ENCODE data around the gene TLR9. TPM values are rescaled to one million over a fixed set of nuclear protein-coding genes. Genes with fewer than 3 reads are reported as not detected.

TLR9 gene
- total and polyA plus RNA-seq, 11 donors = 0.04 to 0.65 (median 0.22) TPM; not detected in 1

DNA sequence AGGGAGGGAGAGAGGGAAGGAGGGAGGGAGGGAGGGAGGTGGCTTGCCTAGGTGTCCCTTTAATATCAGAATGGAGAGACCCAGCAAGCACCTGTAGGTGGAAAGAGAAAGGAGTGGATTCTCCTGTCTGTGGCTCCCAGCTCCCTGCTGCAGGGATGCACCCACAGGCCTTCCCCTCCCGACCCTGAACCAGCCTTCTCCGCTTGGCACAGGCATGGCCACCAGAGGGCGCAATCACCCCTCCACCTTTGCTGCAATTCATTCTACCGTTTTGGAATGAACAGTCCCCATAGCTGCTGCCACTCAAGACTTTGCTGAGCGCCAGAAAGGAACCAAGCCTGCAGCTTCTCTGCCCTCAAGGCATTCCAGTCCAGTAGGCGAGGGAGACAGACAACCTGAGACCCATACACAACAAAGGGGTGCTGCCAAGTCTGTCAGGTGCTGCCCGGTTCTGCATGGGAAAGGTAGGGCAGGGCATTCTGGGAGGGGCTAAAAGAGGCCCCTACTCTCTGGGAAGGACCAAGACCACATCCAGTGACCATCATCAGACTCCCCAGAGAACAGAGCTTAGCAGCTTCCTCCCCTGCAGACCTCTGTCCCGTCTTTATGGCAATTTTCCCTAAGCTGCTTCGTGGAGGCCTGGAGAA, 4.9 kb downstream of the TLR9 start:
- peak; percentile 78 to 92 (median 86) for DNase-seq
- peak in 3 of 4 donors; percentile 60 to 68 (median 63) for ATAC-seq
- Histone ChIP-seq H3K27me3 (no peaks in the 10 kb centered on the region), H3K9me3 (no peaks in the 10 kb centered on the region), H3K36me3 (peaks cover 0 to 6% (median 4%) of the 10 kb centered on the region in 9 donors), H3K4me3 (no peak overlapping the region), H3K27ac (no peak overlapping the region), H3K4me1 (peaks cover 5 to 64% (median 40%) of the 10 kb centered on the region in 12 donors)
- 33 to 37% (median 34%) methylated on average over 7 to 9 of the region's 9 CpGs for WGBS, 4 donors
- TF ChIP-seq, protein P1, sequence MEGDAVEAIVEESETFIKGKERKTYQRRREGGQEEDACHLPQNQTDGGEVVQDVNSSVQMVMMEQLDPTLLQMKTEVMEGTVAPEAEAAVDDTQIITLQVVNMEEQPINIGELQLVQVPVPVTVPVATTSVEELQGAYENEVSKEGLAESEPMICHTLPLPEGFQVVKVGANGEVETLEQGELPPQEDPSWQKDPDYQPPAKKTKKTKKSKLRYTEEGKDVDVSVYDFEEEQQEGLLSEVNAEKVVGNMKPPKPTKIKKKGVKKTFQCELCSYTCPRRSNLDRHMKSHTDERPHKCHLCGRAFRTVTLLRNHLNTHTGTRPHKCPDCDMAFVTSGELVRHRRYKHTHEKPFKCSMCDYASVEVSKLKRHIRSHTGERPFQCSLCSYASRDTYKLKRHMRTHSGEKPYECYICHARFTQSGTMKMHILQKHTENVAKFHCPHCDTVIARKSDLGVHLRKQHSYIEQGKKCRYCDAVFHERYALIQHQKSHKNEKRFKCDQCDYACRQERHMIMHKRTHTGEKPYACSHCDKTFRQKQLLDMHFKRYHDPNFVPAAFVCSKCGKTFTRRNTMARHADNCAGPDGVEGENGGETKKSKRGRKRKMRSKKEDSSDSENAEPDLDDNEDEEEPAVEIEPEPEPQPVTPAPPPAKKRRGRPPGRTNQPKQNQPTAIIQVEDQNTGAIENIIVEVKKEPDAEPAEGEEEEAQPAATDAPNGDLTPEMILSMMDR (IDR thresholded peaks at IDR 0.05) = peak; percentile 85 to 93 (median 90)
- TF ChIP-seq POLR2A (IDR thresholded peaks at IDR 0.05) = no peak
- intact Hi-C loops (cut with DNase I) = loop anchor here in 8 of 10 donors (1.0 to 5.0 kb wide), 4 partner anchors 117 to 122 kb away; no protein-coding TSS in a partner anchor

DNA sequence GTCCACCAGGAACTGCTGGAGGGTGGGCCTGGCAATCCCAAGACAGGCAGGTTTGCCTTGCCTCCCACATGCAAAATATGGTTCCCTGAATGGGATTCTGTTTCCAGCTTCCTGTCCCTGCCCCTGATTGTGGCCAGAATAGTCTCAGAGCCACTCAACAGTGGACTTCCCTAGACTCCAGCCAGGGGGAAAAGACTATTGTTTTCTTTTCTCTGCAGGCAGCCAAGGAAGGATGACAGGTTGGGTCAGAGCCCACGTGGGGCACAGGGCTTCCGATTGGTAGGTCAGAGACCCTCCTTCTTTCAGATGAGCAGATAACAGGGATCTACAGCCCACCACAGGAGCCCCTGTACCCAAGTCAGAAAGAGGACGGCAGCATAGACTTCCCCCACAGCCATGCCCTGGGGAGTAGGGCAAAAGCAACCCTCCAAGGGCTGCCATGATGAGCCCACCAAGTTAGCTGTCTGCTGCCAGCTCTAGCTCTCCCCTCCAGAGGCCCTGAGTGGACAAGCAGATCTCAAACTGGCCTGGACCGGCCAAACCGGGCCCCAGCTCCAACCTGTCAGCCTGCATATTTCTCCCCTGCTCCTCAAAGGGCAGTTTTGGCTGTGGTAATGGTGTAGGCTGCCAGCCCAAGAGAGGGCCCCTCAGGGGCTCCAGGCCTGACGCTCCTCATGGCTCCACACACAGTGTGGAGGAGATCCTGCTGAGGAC, 6.4 kb downstream of the TLR9 start:
- TF ChIP-seq POLR2A (IDR thresholded peaks at IDR 0.05) = peak in 1 of 2 donors; percentile 14
- TF ChIP-seq, protein P1 (IDR thresholded peaks at IDR 0.05) = peak in 3 of 12 donors; percentile 16 to 25 (median 25)
- peak in 2 of 5 donors; percentile 11 to 36 for DNase-seq
- ATAC-seq = peak; percentile 14 to 51 (median 26)
- Histone ChIP-seq H3K4me3 (peak overlapping the region in 6 of 12 donors; percentile 15 to 40 (median 28)), H3K4me1 (peaks cover 5 to 64% (median 40%) of the 10 kb centered on the region in 12 donors), H3K27ac (peak overlapping the region; percentile 59 to 92 (median 81)), H3K27me3 (no peaks in the 10 kb centered on the region), H3K36me3 (peaks cover 0 to 20% (median 18%) of the 10 kb centered on the region in 9 donors), H3K9me3 (no peaks in the 10 kb centered on the region)
- 49 to 64% (median 53%) methylated on average over 5 to 6 of the region's 6 CpGs for WGBS, 4 donors
- intact Hi-C loops (cut with DNase I) = loop anchor here in 2 of 10 donors (1.0 to 5.0 kb wide), 3 partner anchors 37 to 217 kb away; partner anchors contain the start of gene POC1A (in 2 of the 2)

DNA sequence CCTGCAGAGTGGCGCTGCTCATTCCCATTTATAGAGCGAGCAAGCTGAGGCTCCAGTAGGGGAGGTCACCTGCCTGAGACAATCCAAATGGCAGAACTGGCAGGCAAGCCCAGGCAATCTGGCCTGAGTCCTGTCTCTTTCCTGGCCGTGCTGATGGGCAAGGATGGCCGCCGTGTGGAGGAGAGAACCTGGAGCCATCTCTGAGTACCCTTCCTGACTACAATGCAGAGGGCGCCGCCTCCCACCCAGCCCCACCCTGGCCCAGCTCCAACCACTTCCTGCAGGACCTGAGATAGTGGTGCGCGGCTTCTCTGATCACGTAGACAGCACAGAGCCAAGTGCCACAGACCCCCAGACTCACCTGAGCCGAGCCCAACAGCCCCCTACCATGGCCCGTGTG, 7.0 kb downstream of the TLR9 start:
- Histone ChIP-seq H3K4me1 (peaks cover 5 to 64% (median 40%) of the 10 kb centered on the region in 12 donors), H3K27me3 (no peaks in the 10 kb centered on the region), H3K9me3 (no peaks in the 10 kb centered on the region), H3K36me3 (peaks cover 0 to 26% (median 24%) of the 10 kb centered on the region in 9 donors), H3K27ac (peak overlapping the region; percentile 59 to 92 (median 81)), H3K4me3 (peak overlapping the region in 9 of 12 donors; percentile 14 to 40 (median 25))
- WGBS, 4 donors = 52 to 66% (median 59%) methylated on average over 10 to 12 of the region's 12 CpGs
- TF ChIP-seq, protein P1 (IDR thresholded peaks at IDR 0.05) = no peak
- TF ChIP-seq POLR2A (IDR thresholded peaks at IDR 0.05) = no peak
- no peak for DNase-seq
- peak in 1 of 4 donors; percentile 15 for ATAC-seq
- intact Hi-C loops (cut with DNase I) = loop anchor here in 2 of 10 donors (5.0 kb wide), 2 partner anchors 66 to 216 kb away; partner anchors contain the start of gene POC1A (in 2 of the 2)
